Astrocyte of the spinal cord (primary cell): ENCODE measurements around the gene SLC17A8.

ENCODE experiments used
- DNase-seq: peaks from one replicate; pipeline ENCODE4 v3.0.0; 2011; ENCODE audit warnings: low read depth, low spot score
- H3K4me3 ChIP-seq: 2 replicates; pipeline ENCODE4 v1.5.1; 2011; ENCODE audit warnings: low read depth, mild to moderate bottlenecking, low read length, moderate library complexity
- in situ Hi-C: cut with HindIII; loops from 2 replicates; pipeline ENCODE4 v1.10.0; 2017; ENCODE audit warnings: low sequenced_read_pairs
- TF ChIP-seq, protein P1 (sequence below): IDR thresholded peaks from 2 replicates; pipeline ENCODE4 v1.5.1; 2012; ENCODE audit warnings: low read depth, mild to moderate bottlenecking, low read length, inconsistent platforms

SLC17A8 gene

DNA sequence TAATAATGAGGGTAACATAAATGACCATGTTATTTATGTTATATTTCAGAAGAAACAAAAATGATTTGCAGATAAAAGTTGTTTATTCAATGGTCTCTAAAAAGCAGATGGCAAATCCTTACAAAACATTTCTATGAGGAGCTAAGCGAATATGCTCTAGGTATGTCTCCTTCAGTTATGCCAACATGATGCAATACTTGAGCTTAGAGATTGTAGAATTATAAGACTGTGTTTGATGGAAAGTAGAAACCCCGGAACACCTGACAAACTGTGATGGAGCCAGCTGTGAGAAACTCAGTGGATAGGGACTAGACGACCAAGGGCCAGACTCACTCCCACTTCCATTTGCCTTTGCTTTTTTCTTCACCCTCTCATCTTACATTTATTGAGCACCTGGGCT, 99.0 kb downstream of the SLC17A8 start:
- in situ Hi-C loops, result no loop called here
- no peak for DNase-seq
- no peak overlapping the region for H3K4me3 ChIP-seq
- TF ChIP-seq, protein P1, sequence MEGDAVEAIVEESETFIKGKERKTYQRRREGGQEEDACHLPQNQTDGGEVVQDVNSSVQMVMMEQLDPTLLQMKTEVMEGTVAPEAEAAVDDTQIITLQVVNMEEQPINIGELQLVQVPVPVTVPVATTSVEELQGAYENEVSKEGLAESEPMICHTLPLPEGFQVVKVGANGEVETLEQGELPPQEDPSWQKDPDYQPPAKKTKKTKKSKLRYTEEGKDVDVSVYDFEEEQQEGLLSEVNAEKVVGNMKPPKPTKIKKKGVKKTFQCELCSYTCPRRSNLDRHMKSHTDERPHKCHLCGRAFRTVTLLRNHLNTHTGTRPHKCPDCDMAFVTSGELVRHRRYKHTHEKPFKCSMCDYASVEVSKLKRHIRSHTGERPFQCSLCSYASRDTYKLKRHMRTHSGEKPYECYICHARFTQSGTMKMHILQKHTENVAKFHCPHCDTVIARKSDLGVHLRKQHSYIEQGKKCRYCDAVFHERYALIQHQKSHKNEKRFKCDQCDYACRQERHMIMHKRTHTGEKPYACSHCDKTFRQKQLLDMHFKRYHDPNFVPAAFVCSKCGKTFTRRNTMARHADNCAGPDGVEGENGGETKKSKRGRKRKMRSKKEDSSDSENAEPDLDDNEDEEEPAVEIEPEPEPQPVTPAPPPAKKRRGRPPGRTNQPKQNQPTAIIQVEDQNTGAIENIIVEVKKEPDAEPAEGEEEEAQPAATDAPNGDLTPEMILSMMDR, result no peak

DNA sequence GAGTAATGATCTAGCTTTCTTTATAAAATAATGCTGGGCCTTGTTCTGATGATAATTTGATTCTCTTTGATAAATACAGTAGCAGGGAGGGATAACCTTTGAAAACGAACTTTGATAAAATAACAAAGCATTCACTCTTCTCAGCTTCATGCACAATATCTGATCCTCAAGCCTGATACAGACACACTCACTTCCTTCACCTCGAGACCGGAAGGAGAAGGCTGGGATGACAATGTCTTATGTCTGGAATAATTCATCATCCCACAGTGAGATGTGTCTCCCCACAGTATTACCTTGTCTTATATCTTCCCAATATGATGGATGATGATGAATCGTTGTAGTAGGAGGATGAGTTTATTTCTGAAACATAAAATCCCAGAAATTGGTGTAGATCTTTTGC, 101.3 kb downstream of the SLC17A8 start:
- DNase-seq, result no peak
- no peak overlapping the region for H3K4me3 ChIP-seq
- in situ Hi-C loops, result no loop called here
- TF ChIP-seq, protein P1, result no peak

DNA sequence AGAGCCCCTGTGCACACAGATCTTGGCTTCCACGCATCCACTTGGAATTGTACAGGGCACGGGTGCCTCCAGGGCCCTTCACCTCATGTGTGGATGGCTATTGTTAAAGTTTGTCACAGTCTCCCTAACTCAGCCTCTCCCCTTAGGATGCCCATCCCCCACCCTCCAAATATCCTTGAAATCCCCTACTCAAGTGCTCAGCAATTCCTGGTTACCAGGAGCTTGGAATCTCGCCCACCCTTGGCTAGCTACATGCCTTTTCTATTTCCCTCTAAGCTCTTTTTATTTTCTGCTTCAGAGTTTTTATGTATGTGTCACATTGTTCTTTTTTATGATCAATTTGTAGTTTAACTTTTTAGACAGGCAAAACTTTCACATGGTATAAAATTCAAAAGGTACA, 103.8 kb downstream of the SLC17A8 start:
- TF ChIP-seq, protein P1, result no peak
- no peak for DNase-seq
- H3K4me3 ChIP-seq, result no peak overlapping the region
- in situ Hi-C loops, result no loop called here

DNA sequence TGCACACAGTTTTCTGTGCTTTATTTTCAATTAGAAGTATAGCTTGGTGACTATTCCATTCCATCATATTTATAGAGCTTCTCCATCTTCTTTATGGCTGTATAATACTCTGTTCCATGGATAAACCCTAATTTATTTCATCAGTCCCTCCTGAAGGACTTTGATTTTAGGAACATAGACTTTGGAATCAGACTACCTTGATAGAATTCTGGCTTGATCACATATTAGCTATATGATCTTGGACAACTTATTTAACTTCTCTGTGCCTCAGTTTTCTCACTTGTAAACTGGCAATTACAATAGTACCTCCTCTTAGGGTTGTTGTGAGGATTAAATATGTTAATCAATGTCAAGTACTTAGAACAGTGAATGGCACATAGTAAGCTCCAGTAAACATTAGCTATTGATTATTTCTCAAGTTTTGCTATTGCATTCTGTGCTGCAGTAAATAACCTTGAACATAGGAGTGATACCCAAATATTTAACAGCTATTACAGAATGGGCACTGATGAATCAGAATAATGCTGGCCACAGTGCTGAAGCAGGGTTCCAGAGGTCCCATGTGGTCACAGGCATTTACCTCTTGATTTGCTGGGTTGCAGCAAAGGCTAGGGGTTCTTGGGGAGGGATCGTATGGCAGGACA, 104.6 kb downstream of the SLC17A8 start:
- no peak for DNase-seq
- TF ChIP-seq, protein P1, result no peak
- in situ Hi-C loops, result no loop called here
- H3K4me3 ChIP-seq, result no peak overlapping the region

DNA sequence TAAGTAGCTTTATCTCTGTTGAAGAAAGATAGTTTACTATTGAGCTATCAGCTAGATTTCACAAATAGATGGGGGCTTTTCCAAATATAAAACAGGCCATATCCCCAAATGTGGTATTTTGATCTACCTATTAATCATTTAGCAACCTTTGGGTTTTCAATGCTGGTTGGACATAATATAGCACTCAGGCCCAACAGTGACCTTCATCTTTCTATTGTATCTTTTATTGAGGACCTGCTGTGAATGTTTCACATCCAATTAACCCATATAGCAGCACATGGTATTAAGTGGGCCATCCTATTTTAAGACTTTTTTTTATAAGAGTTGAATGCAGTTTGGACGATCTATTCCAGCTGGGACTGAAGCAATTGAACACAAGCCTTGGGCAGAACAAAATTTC, 106.8 kb downstream of the SLC17A8 start:
- TF ChIP-seq, protein P1, result no peak
- in situ Hi-C loops, result no loop called here
- H3K4me3 ChIP-seq, result no peak overlapping the region
- no peak for DNase-seq

DNA sequence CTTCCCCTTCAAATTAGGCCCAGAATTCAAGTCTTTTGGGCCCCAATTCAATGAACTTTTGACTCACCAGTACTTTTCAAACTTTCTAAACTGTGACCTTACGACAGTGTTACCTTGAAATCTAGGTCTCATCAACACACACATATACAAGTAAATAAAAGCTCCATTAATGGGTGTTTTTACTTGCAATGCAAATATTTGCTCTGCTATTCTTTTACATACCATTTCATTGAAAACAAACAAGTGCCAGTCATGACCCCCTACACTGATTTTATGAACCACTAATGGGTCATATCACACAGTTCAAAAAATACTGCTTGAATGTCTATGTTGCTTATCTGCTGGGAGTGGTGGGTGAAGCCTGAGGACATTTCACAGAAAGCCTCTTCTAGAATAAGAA, 107.7 kb downstream of the SLC17A8 start:
- TF ChIP-seq, protein P1, result no peak
- in situ Hi-C loops, result no loop called here
- H3K4me3 ChIP-seq, result no peak overlapping the region
- DNase-seq, result no peak

DNA sequence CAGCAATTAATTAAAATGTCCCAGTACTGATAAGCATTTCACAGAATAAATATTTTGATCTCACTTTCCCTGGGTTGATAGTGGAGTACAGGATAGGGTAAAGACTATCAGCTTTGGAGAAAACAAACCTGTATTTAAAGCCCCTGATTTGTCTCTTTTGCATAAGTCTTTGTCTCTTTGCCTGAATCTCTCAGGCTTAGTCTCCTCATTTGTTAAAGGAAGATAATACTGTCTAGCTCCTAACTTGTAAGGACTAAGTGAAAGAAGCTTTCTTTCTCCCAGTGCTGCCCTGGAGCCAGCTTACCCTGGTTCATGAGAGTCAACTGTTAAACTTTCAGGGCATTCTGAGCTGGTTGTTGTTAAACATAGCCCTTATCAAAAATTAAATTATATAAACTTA, 111.3 kb downstream of the SLC17A8 start:
- in situ Hi-C loops, result no loop called here
- no peak overlapping the region for H3K4me3 ChIP-seq
- no peak for DNase-seq
- TF ChIP-seq, protein P1, result no peak
